GM23248 (cell line): ENCODE measurements around the gene EMC9.

ENCODE experiments used
- EZH2 ChIP-seq: fragments of 200-600 bp; sonication (generic); IDR thresholded peaks from 2 replicates; pipeline ENCODE4 v1.6.1; 2018; ENCODE audit warnings: antibody characterized with exemption, mild to moderate bottlenecking; ENCODE audit not compliant: insufficient read depth, poor library complexity, severe bottlenecking
- EZH2phosphoT487 ChIP-seq: fragments of 200-600 bp; sonication (generic); IDR thresholded peaks from 2 replicates; pipeline ENCODE4 v1.6.1; 2018; ENCODE audit warnings: antibody characterized with exemption, moderate library complexity, mild to moderate bottlenecking, low read depth; ENCODE audit not compliant: insufficient read depth

GRCh38 chr14:24103451-24103850 is 37.9 kb downstream of the EMC9 start:
- TF ChIP-seq EZH2 (no peak), EZH2phosphoT487 (no peak)
